ENCODE measurements around the gene FRMD1.
A peak's percentile ranks its signal among the peaks of the same experiment; 100 is the strongest.

Gene FRMD1

DNA sequence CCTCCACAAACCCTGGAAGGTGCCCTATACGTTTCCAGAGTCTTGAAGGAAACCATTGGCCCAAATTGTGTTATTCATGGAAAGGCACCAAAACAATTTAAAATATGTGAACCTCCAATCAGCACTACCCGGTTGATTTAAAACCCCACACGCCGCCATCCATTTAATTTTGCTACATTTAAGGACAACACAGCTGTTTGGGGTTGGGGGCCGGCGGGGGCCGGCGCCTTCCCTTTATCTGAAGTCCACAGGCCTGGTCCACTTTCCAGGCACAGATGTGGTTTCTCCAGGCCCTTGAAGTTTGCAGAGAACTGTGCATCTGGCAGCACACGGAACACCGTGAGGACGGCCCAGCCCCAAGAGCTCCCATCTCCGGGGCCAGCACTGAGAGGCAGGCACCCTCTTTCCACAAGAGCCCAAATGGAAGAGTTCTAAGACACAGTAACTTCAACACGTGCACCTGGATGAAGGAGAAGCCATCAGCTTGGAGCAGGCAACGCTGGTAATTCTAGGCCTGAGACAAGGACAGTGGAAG lies 16.8 kb upstream of the FRMD1 start:
- no peak for DNase-seq

- DNase-seq, result no peak
These were observed 16.2 kb upstream of the FRMD1 start for GRCh38 chr6:168095171-168095691.

DNA sequence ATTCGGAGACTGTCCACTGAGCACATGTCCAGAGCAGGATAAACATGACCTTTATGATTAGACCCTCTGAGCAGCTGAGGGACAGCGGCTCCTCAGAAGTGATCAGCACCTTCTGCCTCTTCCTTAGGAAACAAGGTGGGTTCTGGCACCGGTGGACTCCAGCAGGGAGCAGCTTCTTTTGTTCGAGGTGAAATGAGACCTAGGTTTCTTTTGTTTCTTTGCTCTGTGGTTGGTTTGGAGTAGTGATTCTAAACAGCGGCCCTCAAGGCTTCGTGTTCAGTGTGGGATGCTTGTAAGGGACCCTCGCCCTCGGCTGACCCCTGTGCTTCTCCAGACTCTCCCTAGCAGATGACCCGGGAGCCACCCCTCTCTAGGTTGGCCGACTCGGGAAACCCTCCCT lies 14.6 kb upstream of the FRMD1 start:
- DNase-seq, result no peak

GRCh38 chr6:168093071-168093505 lies 14.1 kb upstream of the FRMD1 start:
- no peak for DNase-seq

- DNase-seq, result no peak
These were observed 13.5 kb upstream of the FRMD1 start for GRCh38 chr6:168092541-168092940.

DNA sequence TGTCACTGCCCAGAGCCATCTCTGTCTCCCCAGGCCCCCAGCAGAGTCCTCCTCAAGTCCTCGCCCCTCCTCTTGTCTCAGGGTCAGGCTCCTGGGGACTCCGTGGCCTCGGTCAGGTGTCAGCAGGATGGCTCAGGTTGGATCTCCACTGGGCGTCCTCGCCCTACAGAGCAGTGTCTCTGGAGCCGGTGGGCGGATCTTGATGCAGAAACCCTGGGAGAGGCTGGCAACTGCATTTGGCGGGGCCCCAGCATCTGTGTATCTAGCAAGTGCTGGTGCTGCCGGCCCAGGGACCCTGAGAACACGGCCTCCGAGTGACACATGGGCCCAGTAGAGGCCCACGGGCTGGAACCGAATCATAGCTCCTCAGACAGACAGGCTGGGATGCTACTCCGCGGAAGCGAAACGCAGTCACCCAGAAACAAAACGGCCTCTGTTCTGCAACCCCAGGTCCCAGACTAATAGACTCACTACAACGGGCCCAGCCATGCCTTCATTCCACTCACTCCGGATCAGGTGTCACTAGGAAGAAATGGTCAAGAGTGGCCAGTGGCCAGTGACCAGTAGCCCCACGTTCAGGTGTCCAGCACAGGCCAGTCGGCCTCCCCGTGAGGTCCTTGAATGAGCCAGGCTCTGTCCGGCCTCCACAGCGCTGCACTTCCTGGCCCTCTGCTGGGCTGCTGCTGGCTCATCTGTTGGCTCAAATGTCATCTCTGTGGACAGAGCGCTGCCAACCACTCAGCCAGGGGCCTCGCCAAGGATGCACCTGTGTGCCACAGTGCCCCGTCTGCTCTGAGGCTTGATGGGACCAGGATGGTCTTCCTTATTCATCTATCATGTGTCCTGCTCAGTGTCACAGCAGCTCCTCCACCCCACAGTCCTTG lies 12.6 kb upstream of the FRMD1 start:
- DNase-seq, result no peak

- no peak for DNase-seq
These were observed 11.7 kb upstream of the FRMD1 start for GRCh38 chr6:168090706-168091105.

DNA sequence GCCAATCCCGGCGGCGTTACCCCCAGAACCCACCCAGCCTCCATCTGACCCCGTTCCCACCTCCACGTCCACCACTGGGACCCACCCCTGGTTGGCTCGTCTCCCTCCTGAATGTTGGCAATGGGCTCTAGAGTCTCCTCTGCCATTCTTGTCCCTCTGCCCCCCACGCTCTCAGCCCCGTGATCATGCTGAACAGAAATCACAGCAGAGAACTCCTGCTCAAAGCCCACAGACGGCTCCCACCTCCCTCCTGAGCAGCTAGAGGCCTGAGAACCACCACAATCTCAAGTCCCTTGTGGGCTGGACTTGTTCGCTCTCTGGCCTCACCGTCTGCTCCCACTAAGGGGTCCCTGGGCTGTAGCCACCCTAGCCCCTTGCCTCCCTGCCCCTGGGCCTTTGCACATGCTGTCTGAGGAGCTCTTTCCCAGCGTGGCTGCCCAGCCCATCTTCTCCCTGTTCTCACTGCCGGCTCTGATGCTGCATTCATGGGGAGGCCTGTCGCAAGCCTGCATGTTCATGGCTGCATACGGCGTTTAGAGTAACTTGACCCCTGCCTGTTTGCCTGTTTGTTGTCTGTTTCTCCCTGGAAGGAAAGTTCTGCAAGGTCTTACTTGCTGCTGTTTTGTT lies 11.2 kb upstream of the FRMD1 start:
- DNase-seq, result no peak

DNA sequence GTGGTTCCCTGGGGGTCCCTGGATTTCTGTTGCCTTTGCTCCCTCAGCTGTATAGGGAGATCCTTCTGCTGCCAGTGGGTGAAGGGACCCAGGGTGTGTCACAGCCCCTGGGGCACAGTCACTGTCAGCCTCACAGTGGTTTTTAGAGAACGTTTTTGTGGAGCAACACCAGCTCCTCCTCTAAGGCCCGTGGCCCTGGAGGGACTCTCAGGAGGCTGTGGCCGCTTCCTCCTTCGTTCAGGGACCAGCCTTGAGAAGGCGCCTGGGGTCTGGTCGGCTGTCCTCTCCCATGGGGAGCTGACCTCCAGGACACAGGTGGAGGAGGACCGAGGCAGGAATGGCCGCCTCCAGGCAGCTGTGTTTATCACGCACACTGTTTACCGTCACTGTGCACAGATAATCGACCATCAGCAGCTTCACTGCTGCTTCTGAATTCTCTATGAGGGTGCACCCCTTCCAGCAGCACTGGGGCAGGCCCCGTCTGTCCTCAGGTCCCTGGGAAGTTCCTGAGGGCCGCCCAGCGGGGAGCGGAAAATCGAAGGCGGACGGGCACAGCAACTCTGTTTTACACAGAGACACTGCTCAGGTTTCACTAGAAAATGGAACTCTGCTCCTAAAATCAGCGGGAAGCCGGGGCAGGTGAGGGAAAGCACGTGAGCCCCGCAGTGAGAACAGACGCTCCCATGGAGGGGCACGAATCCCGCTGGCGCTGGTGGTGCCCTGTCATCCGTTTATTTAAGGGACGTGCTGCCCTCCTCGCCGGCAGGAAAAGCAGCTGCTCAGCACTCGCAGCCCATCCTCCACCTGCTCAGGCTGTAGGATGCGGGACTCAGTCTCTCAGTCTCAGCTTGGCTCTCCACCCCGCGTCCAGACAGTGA lies 10.4 kb upstream of the FRMD1 start:
- DNase-seq, result no peak

GRCh38 chr6:168088161-168089053 lies 9.4 kb upstream of the FRMD1 start:
- peak in 2 of 56 donors; percentile 10 to 11 for DNase-seq

- no peak for DNase-seq
These were observed 8.6 kb upstream of the FRMD1 start for GRCh38 chr6:168087436-168088160.

GRCh38 chr6:168086616-168087015 lies 7.6 kb upstream of the FRMD1 start:
- no peak for DNase-seq

- DNase-seq, result no peak
These were observed 7.1 kb upstream of the FRMD1 start for GRCh38 chr6:168086066-168086465.

DNA sequence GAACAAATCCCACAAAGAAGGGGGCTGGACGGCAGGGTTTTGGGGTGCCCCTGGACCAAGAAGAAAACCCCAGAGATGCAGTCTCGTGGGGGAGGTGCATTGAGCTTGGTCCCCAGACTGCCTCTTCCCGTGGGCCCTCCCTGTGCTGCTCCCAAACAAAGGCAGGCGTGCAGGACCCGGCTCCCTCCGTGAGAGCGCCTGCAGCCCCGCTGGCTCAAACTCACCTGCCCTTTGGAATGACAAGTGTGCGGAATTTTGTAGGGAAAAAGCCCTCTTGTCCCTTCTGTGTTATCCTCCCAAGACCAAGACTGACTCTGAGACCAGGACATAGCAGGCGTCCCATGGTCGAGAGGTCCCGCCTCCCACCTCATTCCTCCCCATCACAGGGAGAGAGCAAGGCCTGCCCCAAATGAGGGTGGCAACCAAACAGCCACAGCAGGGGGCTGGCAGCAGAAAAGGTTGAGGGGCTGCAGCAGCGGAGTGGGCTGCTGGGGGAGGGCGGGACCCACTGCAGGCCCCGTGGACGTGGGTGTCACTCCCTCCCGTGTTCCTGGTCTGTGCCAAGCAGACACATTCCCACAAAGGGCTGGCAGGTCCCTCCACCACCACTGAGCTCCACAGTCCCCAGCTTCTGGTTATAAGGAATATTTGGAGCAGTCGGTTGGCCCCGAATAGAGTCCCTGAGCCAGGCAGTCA lies 5.6 kb upstream of the FRMD1 start:
- DNase-seq, result no peak

DNA sequence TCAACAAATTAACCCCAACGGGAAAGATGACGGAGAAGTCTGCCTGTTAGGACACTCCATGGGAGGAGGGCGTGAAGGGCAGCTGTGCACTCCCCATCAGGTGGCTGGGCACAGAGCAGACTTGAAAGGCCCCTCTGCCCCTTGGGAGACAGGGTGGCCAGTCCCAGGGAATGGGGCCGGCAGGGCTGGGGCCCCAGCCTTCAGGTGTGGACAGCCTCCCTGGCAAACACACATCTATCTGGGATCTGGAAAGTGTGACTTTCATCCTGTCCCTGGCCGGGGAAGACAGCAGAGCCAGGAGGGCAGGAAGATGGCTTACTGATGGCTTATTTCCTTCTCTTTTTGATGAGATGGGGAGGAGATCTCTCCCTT lies 4.5 kb upstream of the FRMD1 start:
- DNase-seq, result no peak

DNA sequence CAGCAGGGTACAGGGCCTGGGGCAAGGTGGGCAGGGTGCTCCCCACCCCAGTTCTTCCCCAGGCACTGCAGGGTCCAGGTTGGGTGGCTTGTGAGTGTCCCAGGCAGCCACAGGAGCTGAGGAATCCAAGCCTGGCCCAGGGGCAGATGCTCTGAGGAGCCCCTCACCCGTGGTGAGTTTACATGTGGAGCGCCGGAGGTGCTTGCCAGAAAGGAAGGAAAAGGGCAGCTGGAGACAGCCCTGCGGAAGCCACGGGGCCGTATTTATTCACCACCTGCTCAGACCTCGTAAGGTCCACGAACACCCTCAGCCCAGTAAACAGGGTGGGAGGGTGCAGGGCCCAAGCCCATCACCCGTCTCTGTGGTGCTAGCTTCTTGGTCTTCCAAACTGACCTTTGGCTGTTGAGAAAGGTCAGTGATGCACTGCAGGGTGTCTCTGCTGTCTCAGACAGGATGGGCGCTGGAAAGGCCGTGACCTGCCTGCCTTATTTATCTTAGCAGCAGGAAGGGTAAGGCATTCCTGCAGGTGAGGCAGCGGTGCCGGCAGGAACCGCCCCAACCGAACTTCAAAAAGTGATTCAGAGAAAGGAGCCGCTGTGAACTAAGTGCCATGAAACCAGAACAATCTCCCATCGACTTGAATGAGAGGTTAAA lies 4.0 kb upstream of the FRMD1 start:
- no peak for DNase-seq

DNA sequence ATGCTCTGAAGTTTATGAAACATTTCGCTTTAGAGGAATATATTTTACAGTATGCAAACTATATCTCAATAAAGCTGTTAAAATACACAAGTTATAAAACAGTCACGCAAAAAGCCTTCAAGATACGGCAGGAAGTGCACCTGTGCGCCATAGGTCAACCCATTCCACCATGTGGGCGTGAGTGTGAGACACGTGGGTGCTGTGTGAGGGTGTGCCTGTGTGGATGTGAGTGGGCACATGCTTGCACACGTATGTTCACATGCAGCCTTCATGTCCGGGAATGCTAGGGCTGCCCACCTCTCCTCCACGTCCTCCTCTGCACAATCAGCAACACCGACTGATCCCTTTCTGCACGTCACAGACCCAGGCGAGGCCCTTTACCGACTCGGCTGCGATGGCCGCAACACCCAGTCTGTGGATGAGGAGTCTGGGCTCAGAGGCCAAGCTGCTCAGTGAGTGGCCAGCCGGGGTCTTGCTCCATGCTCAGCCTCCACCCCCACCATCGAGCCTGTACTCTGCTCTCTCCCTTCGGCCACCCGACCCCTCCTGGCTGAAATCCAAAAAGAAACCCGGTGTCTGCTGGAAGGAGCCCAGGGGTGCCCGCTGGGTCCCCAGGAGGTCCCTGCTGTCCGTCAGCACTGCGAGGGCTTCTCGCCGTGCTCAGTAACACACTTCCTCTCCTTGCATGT lies 3.0 kb upstream of the FRMD1 start:
- no peak for DNase-seq

All from amygdala (tissue), 56 donors.